Osteoblast (primary cell): ENCODE data around the gene TMEM225. TPM values are rescaled to one million over a fixed set of nuclear protein-coding genes. Genes with fewer than 3 reads are reported as not detected.

Source experiments
- DNase-seq: peaks from one replicate; pipeline ENCODE4 v3.0.0; 2011; ENCODE audit warnings: low spot score, mixed read lengths; ENCODE audit not compliant: insufficient read length; ENCODE audit errors: missing footprints
- H2AFZ ChIP-seq: 2 replicates; pipeline ENCODE4 v1.6.0; 2011; ENCODE audit warnings: mild to moderate bottlenecking, low read length
- H3K27ac ChIP-seq: 2 replicates; pipeline ENCODE4 v1.5.1; 2011; ENCODE audit warnings: mild to moderate bottlenecking, low read depth, low read length, moderate library complexity
- H3K27me3 ChIP-seq: 2 replicates; pipeline ENCODE4 v1.6.0; 2012; ENCODE audit warnings: mild to moderate bottlenecking, control low read depth, inconsistent platforms, low read length, moderate library complexity; ENCODE audit not compliant: insufficient read depth
- H3K36me3 ChIP-seq: 2 replicates; pipeline ENCODE4 v1.5.1; 2011; ENCODE audit warnings: mild to moderate bottlenecking, low read length, control low read depth, moderate library complexity; ENCODE audit not compliant: insufficient read depth
- H3K4me1 ChIP-seq: 2 replicates; pipeline ENCODE4 v1.5.1; 2011; ENCODE audit warnings: mild to moderate bottlenecking, low read length, control low read depth, moderate library complexity; ENCODE audit not compliant: insufficient read depth
- H3K4me2 ChIP-seq: 2 replicates; pipeline ENCODE4 v1.6.0; 2011; ENCODE audit warnings: mild to moderate bottlenecking, low read length; ENCODE audit not compliant: insufficient read depth
- H3K4me3 ChIP-seq: fragments of 200-600 bp; sonication (generic); 3 replicates; pipeline ENCODE4 v1.5.1; 2012; ENCODE audit warnings: mild to moderate bottlenecking, low read length, inconsistent platforms; ENCODE audit not compliant: insufficient read depth
- H3K79me2 ChIP-seq: 2 replicates; pipeline ENCODE4 v1.6.0; 2012; ENCODE audit warnings: mild to moderate bottlenecking, low read length, control low read depth, inconsistent platforms; ENCODE audit not compliant: insufficient read depth
- H3K9me3 ChIP-seq: 2 replicates; pipeline ENCODE4 v1.5.1; 2011; ENCODE audit warnings: low read depth, low read length, control low read depth
- H4K20me1 ChIP-seq: 2 replicates; pipeline ENCODE4 v1.6.0; 2012; ENCODE audit warnings: mild to moderate bottlenecking, low read length, control low read depth; ENCODE audit not compliant: insufficient read depth
- CTCF ChIP-seq: IDR thresholded peaks from 2 replicates; pipeline ENCODE4 v1.5.1; 2011; ENCODE audit warnings: mild to moderate bottlenecking, low read depth, low read length, moderate library complexity; ENCODE audit errors: extremely low read depth
- total RNA-seq: library from RNA; depleted of rRNA; stranded (reverse); fragments of >200 nt; gene quantifications from 2 replicates; pipeline ENCODE4 v1.2.3, GENCODE V29; 2012

TMEM225 gene
- total RNA-seq, 1 donor = not detected

GRCh38 chr11:123856444-123856843 lies 29.0 kb downstream of the TMEM225 start:
- Histone ChIP-seq H2AFZ (no peak overlapping the region), H3K4me3 (no peak overlapping the region), H4K20me1 (no peaks in the 10 kb centered on the region), H3K4me1 (no peaks in the 10 kb centered on the region), H3K4me2 (no peak overlapping the region), H3K79me2 (no peaks in the 10 kb centered on the region), H3K27me3 (no peaks in the 10 kb centered on the region), H3K36me3 (no peaks in the 10 kb centered on the region), H3K27ac (no peak overlapping the region), H3K9me3 (no peaks in the 10 kb centered on the region)
- TF ChIP-seq CTCF = no peak
- DNase-seq = no peak

- DNase-seq = no peak
- H3K4me3 ChIP-seq = no peak overlapping the region
- no peak overlapping the region for H2AFZ ChIP-seq
- H3K79me2 ChIP-seq = no peaks in the 10 kb centered on the region
- no peaks in the 10 kb centered on the region for H3K9me3 ChIP-seq
- H3K36me3 ChIP-seq = no peaks in the 10 kb centered on the region
- TF ChIP-seq CTCF = no peak
- no peak overlapping the region for H3K4me2 ChIP-seq
- no peak overlapping the region for H3K27ac ChIP-seq
- H3K27me3 ChIP-seq = no peaks in the 10 kb centered on the region
- no peaks in the 10 kb centered on the region for H4K20me1 ChIP-seq
- H3K4me1 ChIP-seq = no peaks in the 10 kb centered on the region
Observed at GRCh38 chr11:123853038-123853437, 32.4 kb downstream of the TMEM225 start.

- no peaks in the 10 kb centered on the region for H3K9me3 ChIP-seq
- H3K27me3 ChIP-seq = no peaks in the 10 kb centered on the region
- no peaks in the 10 kb centered on the region for H3K79me2 ChIP-seq
- no peak overlapping the region for H3K4me2 ChIP-seq
- H3K36me3 ChIP-seq = no peaks in the 10 kb centered on the region
- no peak overlapping the region for H3K4me3 ChIP-seq
- no peak overlapping the region for H3K27ac ChIP-seq
- no peaks in the 10 kb centered on the region for H4K20me1 ChIP-seq
- TF ChIP-seq CTCF = no peak
- H2AFZ ChIP-seq = no peak overlapping the region
- no peaks in the 10 kb centered on the region for H3K4me1 ChIP-seq
- DNase-seq = no peak
Observed at GRCh38 chr11:123852321-123852720, 33.1 kb downstream of the TMEM225 start.

GRCh38 chr11:123851110-123851509 lies 34.4 kb downstream of the TMEM225 start:
- Histone ChIP-seq H3K27me3 (no peaks in the 10 kb centered on the region), H3K4me2 (no peak overlapping the region), H3K4me3 (no peak overlapping the region), H4K20me1 (no peaks in the 10 kb centered on the region), H3K79me2 (no peaks in the 10 kb centered on the region), H3K4me1 (no peaks in the 10 kb centered on the region), H3K36me3 (no peaks in the 10 kb centered on the region), H3K27ac (no peak overlapping the region), H3K9me3 (no peaks in the 10 kb centered on the region), H2AFZ (no peak overlapping the region)
- DNase-seq = no peak
- no peak for TF ChIP-seq CTCF
